Lower lobe of right lung (tissue), 2 donors: ENCODE measurements around the gene STPG2. TPM values are rescaled to one million over a fixed set of nuclear protein-coding genes. Genes with fewer than 3 reads are reported as not detected.
"Not testable (repeated sequence)": the region's sequence is repeated elsewhere in the genome, so short reads cannot be mapped to it uniquely, and the experiment has no call there.

Experiments
- ATAC-seq, 2 donors: fragments of 200-7000 bp; cut with Tn5 transposase; one replicate each; pipeline ENCODE4 v1.9.1; 2020 to 2022; ENCODE audit warnings: mild to moderate bottlenecking in 2 of 2, moderate library complexity in 2 of 2
- DNase-seq: peaks from one replicate; pipeline ENCODE4 v3.0.0-alpha.2; 2020
- H3K27ac ChIP-seq: fragments of 200-600 bp; one replicate; pipeline ENCODE4 v1.8.0; 2022
- H3K27me3 ChIP-seq: fragments of 200-600 bp; one replicate; pipeline ENCODE4 v1.8.0; 2022; ENCODE audit warnings: low read depth
- H3K36me3 ChIP-seq: fragments of 200-600 bp; one replicate; pipeline ENCODE4 v1.8.0; 2022; ENCODE audit warnings: mild to moderate bottlenecking
- H3K4me1 ChIP-seq: fragments of 200-600 bp; one replicate; pipeline ENCODE4 v1.8.0; 2022
- H3K4me3 ChIP-seq: fragments of 200-600 bp; one replicate; pipeline ENCODE4 v1.8.0; 2022; ENCODE audit warnings: mild to moderate bottlenecking
- H3K9me3 ChIP-seq: fragments of 200-600 bp; one replicate; pipeline ENCODE4 v1.8.0; 2022
- CTCF ChIP-seq: fragments of 200-600 bp; IDR thresholded peaks from one replicate; pipeline ENCODE4 v1.8.0; 2022; ENCODE audit warnings: antibody characterized with exemption, mild to moderate bottlenecking
- intact Hi-C: fragments of 100-400 bp; cut with DNase I; formaldehyde crosslinking; loops from one replicate; pipeline ENCODE4 v1.11.0; 2022
- total RNA-seq: library from RNA; stranded (reverse); fragmentation: NEBNext Ultra II Directional; extraction: Animal tissue kit (Norgen Biotek cat#: 25700); gene quantifications from one replicate; pipeline ENCODE4 v1.2.1, GENCODE V29; 2021
- donor health status: DM: no; HTN: yes; CAD: no; lungs with severe emphysema.

STPG2 gene
- total RNA-seq, 1 donor from 2014 or later = 1.1 TPM

GRCh38 chr4:97560009-97560408, 583.3 kb downstream of the STPG2 start:
- DNase-seq = no peak
- Histone ChIP-seq H3K4me3 (no peak overlapping the region), H3K9me3 (no peaks in the 10 kb centered on the region), H3K36me3 (no peaks in the 10 kb centered on the region), H3K27ac (no peak overlapping the region), H3K27me3 (no peaks in the 10 kb centered on the region), H3K4me1 (no peaks in the 10 kb centered on the region)
- no peak for TF ChIP-seq CTCF
- intact Hi-C loops = no loop called here
- ATAC-seq = no peak

DNA sequence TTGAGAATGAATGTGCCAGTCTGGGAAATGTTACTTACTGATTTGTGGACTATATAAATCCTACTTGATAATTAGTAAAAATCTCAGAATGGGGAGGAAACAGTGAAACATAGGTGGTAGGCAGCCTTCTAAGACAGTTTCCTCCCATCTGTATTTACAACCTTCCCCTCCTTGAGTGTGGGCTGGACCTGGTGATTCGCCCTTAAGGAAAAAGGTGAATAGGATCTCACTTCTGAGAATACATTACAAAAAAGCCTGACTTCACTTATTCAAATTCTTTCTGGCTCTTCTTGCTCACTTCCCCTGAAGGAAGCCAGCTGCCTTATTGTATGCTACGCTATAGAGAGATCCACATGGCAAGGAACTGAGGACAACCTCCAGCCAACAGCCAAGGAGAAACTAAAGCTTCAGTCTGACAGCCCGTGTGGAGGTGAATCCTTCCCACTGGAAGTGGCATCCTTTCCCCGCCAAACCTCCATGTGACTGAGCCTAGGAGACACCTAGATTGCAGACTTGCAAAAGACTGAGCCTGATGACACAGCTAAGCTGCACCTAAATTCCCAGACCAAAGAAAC, 585.0 kb downstream of the STPG2 start:
- TF ChIP-seq CTCF = no peak
- H3K36me3 ChIP-seq = no peaks in the 10 kb centered on the region

GRCh38 chr4:97550637-97551036, 592.6 kb downstream of the STPG2 start:
- ATAC-seq, H3K36me3 ChIP-seq, H3K4me1 ChIP-seq, H3K9me3 ChIP-seq, H3K27ac ChIP-seq, H3K4me3 ChIP-seq, DNase-seq, intact Hi-C loops, H3K27me3 ChIP-seq: not testable (repeated sequence)

More for the DNA sequence above, 585.0 kb downstream of the STPG2 start:
- DNase-seq (no peak), ATAC-seq (no peak)
- no peaks in the 10 kb centered on the region for H3K27me3 ChIP-seq
- no peaks in the 10 kb centered on the region for H3K4me1 ChIP-seq
- H3K27ac ChIP-seq = no peak overlapping the region
- no peaks in the 10 kb centered on the region for H3K9me3 ChIP-seq
- no peak overlapping the region for H3K4me3 ChIP-seq
- intact Hi-C loops = no loop called here

- Histone ChIP-seq H3K36me3 (no peaks in the 10 kb centered on the region), H3K27ac (no peak overlapping the region), H3K4me1 (no peaks in the 10 kb centered on the region), H3K27me3 (no peaks in the 10 kb centered on the region), H3K9me3 (no peaks in the 10 kb centered on the region), H3K4me3 (no peak overlapping the region)
- DNase-seq (no peak), ATAC-seq (no peak)
- TF ChIP-seq CTCF = no peak
- intact Hi-C loops = no loop called here
These were observed 594.2 kb downstream of the STPG2 start for GRCh38 chr4:97548943-97549583.

- H3K4me1 ChIP-seq = no peaks in the 10 kb centered on the region
- DNase-seq (no peak), ATAC-seq (no peak)
- intact Hi-C loops = no loop called here
- no peak overlapping the region for H3K27ac ChIP-seq
- H3K27me3 ChIP-seq = no peaks in the 10 kb centered on the region
- H3K36me3 ChIP-seq = no peaks in the 10 kb centered on the region
- no peak overlapping the region for H3K4me3 ChIP-seq
- H3K9me3 ChIP-seq = no peaks in the 10 kb centered on the region
- no peak for TF ChIP-seq CTCF
These were observed 595.1 kb downstream of the STPG2 start for GRCh38 chr4:97548186-97548585.

DNA sequence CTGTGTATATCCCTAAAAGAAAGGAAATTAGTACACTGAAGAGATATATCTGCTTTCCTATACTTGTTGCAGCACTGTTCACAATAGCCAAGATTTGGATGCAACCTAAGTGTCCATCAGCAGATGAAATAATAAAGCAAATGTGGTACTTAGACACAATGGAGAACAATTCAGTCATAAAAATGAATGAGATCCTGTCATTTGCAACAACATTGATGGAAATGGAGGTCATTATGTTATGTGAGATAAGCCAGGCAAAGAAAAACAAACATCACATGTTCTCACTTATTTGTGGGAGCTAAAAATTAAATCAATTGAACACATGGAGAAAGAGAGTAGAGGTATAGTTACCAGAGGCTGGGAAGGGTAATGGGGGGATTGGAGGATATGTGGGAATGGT, 611.9 kb downstream of the STPG2 start:
- intact Hi-C loops = no loop called here
- no peak for TF ChIP-seq CTCF
- DNase-seq (no peak), ATAC-seq (no peak)
- Histone ChIP-seq H3K9me3 (peaks cover 14% of the 10 kb centered on the region), H3K27me3 (no peaks in the 10 kb centered on the region), H3K4me1 (no peaks in the 10 kb centered on the region), H3K27ac (no peak overlapping the region), H3K4me3 (no peak overlapping the region), H3K36me3 (no peaks in the 10 kb centered on the region)
